Stimulated activated CD8-positive, alpha-beta memory T cell treated with anti-CD3 and anti-CD28 coated beads, Interleukin-2, amount 100 ng/mL, for 1 hour (primary cell): Measurements from ENCODE around the gene CFD.
"Not testable (repeated sequence)": the region's sequence is repeated elsewhere in the genome, so short reads cannot be mapped to it uniquely, and the experiment has no call there.

Source experiments
- DNase-seq, 2 donors: peaks; one replicate each; pipeline ENCODE4 v3.0.0-alpha.2; 2020; ENCODE audit warnings: low read depth in 2 of 2

CFD gene

DNA sequence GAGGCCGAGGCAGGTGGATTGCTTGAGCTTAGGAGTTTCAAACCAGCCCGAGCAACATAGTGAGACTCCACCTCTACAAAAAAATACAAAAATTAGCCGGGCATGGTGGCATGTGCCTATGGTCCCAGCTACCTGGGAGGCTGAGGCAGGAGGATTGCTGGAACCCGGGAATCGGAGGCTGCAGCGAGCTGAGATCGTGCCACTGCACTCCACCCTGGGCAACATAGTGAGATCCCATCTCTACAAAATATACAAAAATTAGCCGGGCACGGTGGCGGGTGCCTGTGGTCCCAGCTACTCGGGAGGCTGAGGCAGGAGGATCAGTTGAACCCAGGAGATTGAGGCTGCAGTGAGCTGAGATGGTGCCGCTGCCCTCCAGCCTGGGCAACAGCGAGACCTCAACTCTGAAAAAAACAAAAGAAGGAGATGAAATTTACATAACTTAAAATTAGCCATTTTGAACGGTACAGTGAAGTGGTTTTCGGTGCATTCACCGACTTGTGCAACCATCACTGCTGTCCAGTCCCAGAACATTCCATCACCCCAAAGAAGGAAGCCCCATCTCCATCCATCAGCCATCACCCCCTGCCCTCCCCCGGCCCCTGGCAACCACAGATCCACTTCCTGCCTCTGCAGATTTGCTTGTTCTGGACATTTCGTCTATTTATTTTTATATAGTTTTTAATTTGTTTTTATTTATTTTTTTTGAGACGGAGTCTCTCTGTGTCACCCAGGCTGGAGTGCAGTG, 33.4 kb upstream of the CFD start:
- no peak for DNase-seq

DNA sequence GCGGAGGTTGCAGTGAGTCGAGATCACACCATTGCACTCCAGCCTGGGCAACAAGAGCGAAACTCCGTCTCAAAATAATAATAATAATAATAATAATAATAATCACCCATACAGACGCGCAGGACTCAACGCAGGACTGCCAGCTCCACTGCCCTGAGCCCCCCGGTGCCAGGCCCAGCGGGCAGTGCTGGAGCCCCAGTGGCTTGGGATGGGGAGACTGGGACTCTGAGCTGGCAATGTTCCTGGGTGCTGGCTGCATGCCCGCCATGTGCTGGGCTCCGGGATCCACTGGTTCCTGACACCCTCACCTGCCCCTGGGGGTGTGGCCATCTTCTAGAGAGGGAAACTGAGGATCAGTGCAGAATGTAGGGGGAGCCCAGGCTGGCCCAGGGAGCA, 32.2 kb upstream of the CFD start:
- DNase-seq, result no peak

DNA sequence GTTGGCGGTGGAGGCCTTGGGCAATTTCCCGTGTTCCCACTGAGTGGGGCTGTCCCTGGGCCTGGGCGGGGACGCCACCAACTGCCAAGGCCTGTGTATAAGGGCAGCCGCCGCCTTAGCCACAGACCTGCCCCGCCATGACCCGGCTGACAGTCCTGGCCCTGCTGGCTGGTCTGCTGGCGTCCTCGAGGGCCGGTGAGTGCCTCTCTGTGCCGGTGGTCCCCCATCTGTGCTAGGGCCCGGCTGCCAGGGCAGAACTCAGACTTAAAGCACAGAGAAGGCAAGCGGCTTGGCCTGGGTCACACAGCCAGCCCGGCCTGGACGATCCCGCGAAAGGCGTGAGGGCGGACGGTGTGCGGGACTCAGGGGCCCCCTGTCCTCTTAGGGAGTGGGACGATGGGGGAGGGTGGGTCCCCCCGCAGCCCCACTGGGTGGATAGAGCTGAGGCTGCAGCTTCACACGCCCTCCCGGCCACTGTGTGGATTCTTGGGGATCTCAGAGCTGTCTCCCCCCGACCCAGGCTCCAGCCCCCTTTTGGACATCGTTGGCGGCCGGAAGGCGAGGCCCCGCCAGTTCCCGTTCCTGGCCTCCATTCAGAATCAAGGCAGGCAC, 31.6 kb upstream of the CFD start, which contains the start of gene AZU1:
Gene AZU1, plus strand, starts transcription at position 128 of the 612 bp plus-strand sequence. Its CDS starts 10 bp downstream, at position 138.
- no peak for DNase-seq

DNA sequence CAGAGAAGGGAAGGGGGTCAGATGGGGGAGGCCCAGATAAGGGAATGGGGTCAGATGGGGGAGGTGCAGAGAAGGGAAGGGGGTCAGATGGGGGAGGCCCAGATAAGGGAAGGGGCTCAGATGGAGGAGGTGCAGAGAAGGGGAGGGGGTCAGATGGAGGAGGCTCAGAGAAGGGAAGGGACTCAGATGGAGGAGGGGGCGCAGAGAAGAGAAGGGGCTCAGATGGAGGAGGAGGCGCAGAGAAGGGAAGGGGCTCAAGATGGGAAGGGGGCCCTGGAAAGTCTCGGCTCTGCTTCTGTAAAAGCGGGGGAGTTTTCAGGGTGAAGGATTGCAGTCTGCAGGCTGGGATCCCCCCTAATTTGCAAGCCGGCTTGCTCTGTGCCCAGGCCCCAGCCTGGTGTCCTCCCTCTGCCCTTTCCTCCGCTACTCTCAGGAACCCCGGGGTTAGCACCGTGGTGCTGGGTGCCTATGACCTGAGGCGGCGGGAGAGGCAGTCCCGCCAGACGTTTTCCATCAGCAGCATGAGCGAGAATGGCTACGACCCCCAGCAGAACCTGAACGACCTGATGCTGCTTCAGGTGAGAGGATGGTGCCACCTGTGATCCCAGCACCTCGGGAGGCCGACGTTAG, 30.2 kb upstream of the CFD start:
- no peak for DNase-seq

DNA sequence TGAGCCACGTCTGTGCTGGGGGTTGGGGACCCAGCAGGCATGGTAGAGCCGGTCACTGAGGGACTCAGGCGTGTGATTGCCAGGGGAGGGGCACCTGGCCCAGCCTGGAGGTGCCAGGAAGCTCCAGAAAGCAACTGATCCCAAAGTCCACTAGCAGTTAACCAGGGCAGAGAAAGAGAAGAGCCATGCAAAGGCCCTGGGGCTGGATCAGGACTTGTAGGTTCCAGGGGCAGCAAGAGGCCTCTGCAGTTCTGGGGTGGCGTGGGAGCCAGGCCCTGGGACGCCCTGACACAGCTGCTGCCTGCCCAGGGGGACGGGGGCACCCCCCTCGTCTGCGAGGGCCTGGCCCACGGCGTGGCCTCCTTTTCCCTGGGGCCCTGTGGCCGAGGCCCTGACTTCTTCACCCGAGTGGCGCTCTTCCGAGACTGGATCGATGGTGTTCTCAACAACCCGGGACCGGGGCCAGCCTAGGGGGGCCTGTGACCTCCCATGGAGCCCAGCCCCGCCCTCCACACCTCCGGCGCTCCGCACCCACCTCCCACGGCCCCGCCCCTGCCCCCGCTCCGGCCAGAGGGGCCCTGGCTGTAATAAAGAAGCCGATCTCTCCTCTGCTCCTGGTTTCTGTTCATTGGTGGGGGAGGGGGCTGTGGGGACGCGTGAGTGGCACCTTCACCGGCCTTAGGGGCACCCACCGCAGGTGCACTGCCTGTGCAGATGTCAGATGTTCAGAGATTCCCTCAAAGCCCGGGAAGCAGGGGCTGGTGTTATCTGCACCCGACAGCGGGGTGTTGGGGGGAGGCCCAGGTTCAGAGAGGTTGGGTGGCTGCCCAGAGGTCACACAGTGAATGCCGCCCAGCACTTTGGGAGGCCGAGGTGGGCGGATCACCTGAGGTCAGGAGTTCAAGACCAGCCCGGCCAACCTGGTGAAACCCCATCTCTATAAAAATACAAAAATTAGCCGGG, 27.8 kb upstream of the CFD start:
- DNase-seq, result no peak

DNA sequence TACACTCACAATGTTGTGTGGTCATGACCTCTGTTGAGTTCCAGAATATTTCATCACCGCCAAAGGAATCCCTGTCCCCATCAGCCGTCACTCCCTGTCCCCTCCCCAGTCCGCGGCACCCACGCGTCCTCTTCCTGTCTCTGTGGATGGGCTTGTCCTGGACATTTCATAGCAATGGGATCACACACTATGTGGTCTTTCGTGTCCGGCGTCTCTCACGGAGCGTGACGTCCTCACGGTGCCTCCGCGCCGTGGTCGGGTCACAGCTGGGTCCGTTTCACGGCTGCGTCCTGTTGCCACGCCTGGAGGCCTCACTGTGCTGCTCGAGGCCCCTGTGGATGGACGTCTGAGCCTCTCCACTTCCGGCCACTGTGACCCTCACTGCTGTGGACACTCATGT, 25.2 kb upstream of the CFD start:
- no peak for DNase-seq

DNA sequence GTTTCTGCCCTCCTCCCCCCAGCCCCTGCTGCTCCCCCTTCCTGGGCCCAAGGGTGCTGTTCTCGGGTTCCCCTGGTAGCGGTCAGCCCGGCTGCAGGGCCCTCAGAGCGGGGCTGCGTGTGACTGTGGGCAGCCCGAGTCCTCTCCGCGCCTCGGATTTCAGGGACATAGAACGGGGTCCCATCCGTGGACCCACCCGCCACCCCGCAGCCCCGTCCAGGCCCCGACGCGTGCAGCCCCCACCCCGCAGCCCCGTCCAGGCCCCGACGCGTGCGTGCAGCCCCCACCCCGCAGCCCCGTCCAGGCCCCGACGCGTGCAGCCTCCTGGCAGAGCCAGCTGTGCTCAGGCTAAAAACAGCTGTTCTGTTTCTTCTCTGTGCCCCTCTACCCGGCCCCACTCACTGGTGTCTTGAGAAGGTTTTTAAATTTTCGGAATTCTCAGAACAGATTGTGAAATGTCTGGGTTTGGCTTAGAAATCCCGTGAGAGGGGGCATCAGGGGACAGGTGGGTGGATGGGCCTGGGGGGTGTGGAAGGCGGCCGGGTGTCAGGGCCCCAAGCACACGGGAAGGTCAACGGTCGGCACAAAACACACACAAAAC, 24.2 kb upstream of the CFD start:
- no peak for DNase-seq

DNA sequence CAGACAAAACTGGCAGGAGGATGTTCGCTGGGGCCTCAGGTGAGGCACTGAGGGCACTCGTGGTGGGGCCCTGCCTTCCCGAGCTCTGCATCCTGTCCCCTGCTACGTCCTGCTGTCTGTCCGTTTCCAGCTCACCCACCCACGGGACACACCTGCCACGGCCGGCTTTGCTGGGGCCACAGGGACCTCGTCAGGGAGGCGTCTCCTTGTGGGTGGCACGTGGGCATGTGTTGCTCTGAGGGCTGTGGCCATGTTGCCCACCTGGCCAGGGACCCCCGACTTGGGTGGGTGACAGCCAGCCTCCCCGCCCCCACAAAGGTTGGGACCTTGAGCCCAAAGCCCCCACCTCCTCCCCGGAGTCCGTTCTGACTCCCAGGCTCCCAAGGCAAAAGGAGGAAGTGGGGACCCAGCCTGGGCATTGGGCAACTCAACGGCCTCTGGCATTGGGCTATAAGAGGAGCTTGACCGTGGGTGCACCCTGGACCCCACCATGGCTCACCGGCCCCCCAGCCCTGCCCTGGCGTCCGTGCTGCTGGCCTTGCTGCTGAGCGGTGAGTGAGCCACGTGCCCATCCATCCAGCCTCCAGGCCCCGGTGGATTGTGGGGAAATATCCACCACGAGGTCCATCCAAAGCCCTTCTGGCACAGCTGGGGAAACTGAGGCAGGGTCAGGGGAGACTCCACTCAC, 18.8 kb upstream of the CFD start, which contains the start of gene PRTN3:
Gene PRTN3, plus strand, starts transcription at position 481 of the 688 bp plus-strand sequence. Its CDS starts 10 bp downstream, at position 491.
- no peak for DNase-seq

DNA sequence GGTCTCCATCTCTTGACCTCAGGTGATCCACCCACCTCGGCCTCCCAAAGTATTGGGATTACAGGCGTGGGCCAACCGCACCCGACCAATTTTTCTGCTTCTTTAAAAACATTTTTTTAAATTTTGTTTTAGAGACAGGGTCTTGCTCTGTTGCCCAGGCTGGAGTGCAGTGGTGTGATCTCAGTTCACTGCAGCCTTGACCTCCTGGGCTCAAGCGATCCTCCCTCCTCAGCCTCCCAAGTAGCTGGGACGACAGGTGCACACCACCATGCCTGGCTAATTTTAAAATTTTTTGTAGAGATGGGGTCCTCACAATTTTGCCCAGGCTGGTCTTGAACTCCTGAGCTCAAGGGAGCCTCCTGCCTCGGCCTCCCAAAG, 16.7 kb upstream of the CFD start:
- DNase-seq, result not testable (repeated sequence)

DNA sequence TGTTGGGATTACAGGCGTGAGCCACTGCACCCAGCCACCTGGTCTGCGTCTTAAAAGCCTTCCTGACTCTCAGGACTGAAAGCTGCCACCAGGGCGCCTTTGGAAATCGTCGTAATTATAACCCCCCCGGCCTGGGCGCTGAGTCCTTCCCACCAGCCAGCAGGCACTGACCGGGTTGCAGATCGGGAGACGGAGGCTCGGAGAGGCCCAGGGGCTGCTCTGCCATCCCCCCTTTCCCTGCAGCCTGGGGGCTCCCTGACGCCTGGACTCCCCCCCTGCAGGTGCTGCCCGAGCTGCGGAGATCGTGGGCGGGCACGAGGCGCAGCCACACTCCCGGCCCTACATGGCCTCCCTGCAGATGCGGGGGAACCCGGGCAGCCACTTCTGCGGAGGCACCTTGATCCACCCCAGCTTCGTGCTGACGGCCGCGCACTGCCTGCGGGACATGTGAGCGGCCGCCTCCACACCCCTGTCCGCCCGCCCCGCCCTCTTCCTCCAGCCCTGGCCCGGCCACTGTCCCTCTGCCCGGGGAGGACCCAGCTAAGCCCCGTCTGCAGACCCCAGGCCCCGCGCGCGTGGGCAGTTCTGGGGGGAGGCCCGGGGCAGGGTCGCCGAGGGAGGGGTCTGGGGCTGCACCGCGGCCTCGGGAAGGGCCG, 16.2 kb upstream of the CFD start:
- DNase-seq, result no peak

DNA sequence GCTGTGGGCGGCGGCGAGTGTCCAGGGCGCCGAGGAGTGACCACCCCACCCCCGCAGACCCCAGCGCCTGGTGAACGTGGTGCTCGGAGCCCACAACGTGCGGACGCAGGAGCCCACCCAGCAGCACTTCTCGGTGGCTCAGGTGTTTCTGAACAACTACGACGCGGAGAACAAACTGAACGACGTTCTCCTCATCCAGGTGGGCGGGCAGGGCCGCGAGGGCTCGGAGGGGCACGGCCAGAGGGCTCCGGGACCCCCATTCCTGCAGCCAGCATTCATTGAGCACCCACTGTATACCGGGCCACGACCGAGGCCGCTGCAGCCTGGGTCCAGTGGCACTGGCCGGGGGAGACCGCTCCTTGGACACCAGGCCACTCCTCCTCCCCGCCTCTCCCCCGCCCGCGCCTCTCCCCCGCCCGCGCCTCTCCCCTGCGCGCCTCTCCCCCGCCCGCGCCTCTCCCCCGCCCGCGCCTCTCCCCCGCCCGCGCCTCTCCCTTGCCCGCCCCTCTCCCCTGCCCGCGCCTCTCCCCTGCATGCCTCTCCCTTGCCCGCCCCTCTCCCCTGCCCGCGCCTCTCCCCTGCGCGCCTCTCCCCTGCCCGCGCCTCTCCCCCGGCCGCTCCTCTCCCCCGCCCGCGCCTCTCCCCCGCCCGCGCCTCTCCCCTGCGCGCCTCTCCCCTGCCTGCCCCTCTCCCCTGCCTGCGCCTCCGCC, 15.5 kb upstream of the CFD start:
- no peak for DNase-seq

DNA sequence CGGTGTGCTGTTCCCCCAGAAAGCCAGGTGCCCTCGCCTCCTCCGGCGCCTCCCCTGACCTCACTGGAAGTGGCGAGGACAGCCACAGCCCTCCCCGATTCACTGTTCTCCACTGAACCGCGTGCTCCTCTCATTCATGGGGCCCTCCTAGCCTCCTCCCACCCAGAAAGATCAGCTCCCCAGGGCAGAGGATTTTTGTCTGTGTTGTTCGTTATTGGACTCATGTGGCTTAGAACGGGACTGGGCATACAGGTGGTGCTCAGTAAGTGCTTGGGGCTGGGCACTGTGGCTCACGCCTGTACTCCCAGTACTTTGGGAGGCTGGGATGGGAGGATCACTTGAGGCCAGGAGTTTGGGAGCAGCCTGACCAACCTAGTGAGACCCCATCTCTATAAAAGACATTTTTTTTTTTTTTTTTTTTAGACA, 14.9 kb upstream of the CFD start:
- no peak for DNase-seq

DNA sequence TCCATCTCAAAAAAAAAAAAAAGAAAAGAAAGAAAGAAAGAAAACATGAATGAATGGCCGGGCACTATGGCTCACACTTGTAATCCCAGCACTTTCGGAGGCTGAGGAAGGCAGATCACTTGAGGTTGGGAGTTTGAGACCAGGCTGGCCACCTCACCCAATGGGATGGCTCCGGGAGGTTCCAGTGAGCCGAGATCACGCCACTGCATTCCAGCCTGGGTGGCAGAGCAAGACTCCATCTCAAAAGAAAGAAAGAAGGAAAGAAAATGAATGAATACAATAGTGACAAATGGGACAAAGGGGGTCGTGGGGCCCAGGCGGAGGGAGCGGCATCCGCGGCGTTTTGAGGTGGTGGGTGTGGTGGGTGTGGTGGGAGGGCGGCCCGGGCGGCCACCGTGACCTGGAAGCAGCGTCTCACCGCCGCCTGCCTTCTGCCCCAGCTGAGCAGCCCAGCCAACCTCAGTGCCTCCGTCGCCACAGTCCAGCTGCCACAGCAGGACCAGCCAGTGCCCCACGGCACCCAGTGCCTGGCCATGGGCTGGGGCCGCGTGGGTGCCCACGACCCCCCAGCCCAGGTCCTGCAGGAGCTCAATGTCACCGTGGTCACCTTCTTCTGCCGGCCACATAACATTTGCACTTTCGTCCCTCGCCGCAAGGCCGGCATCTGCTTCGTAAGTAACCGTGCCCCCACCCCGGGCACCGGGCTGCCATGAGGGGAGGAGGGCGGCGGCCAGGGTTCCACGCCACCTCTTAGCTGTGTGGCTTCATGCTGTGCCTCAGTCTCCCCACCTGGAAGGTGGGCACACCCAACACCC, 13.6 kb upstream of the CFD start:
- no peak for DNase-seq

DNA sequence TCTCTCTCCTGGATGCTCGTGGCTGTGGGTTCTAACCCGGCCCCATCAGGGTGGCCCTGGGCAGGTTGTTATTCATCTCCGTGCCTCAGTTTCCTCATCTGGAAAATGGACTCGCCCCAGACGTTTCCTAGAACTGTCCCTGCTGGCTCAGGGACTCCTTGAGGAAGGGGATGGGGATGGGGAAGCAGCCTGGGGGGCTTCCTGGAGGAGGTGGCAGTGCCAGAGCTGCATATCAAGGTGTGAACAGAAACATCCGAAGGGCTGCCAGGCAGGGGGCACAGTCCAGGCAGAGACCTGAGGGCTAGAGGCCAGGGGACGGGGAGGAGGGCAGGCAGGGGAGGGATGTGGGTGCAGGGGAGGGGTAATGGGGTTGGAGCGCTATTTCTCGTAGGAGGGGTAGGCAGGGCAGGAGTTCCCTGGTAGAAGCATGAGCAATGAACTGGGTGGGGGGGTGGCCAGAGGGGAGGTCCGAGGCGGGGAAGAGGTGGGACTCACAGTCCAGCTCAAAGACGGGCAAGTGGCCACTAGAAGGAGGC, 11.0 kb upstream of the CFD start:
- no peak for DNase-seq

DNA sequence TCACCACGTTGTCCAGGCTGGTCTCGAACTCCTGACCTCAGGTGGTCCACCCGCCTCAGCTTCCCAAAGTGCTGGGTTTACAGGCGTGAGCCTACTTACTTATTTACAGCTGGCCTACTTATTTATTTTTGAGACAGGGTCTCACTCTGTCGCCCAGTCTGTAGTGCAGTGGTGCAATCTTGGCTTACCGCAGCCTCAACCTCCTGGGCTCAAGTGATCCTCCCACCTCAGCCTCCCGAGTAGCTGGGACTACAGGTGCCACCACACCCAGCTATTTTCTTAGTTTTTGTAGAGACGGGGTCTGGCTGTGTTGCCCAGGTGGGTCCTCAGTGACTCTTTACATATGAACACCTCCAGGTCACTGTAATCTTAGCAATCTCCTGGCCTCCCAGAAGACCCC, 10.3 kb upstream of the CFD start:
- DNase-seq, result not testable (repeated sequence)

DNA sequence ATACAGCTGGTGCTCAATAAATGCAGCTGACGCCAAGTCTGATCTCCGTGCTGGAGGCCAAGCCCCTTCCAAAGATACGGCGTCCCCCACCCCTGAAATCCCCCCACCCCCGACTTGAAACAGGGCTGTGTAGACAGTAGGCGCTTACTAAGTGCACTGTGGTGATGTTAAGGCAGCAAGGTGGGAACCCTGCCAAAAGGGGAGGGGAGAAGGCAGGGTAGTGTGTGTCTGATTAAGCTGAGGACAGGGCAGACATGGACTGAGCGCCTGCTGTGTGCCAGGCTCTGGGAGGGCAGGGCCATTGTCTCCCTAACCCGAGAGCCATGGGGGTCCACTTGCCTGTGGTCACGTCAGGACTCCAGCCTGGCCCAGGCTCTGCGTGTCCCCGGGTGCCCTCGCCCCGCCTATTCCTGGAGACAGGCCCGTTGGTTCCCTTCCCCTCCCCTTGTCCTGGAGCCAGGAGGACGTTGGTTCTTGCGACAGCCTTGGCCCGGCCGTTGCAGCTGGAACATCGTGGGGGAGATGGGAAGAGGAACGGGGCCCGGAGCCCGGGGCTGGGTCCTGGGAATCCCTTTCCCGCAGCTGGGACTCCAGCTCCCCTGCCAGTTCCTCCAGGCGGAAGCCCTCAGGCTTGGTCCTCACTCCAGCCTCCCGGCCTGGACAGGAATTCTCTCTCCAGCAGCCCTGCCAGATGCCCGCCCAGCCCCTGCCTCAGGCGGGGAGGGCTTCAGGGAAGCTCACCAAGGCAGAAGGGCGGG, 9.1 kb upstream of the CFD start:
- no peak for DNase-seq

DNA sequence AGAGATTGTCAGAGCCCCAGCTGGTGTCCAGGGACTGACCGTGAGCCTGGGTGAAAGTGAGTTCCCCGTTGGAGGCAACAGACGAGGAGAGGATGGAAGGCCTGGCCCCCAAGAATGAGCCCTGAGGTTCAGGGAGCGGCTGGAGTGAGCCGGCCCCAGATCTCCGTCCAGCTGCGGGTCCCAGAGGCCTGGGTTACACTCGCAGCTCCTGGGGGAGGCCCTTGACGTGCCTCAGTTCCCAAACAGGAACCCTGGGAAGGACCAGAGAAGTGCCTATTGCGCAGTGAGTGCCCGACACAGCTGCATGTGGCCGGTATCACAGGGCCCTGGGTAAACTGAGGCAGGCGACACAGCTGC, 8.5 kb upstream of the CFD start:
- DNase-seq, result no peak
